NOMO-1 (cell line): ENCODE measurements around the gene KLF14.
"Not testable (repeated sequence)": the region's sequence is repeated elsewhere in the genome, so short reads cannot be mapped to it uniquely, and the experiment has no call there.

Experiments used
- DNase-seq, 2 experiments: peaks; one replicate each; lab custom pipeline; 2025; ENCODE audit not compliant: unreplicated experiment in 2 of 2; lab: John Stamatoyannopoulos, UW

The KLF14 gene

GRCh38 chr7:130733931-130734814 lies at the start of gene KLF14:
Gene KLF14, minus strand, starts transcription at chr7:130734207. Its CDS starts 174 bp downstream, at chr7:130734033.
- DNase-seq: no peak

GRCh38 chr7:130781346-130781745 lies 47.3 kb upstream of the KLF14 start:
- DNase-seq: no peak

- no peak for DNase-seq
Measured at GRCh38 chr7:130777426-130777825, 43.4 kb upstream of the KLF14 start.

- not testable (repeated sequence) for DNase-seq
Measured at GRCh38 chr7:130772456-130772855, 38.4 kb upstream of the KLF14 start.

- DNase-seq: no peak
Measured at GRCh38 chr7:130768854-130769253, 34.8 kb upstream of the KLF14 start.

GRCh38 chr7:130764569-130764968 lies 30.6 kb upstream of the KLF14 start:
- DNase-seq: not testable (repeated sequence)

GRCh38 chr7:130758429-130759056 lies 24.5 kb upstream of the KLF14 start:
- peak in 1 of 2 experiments; percentile 31 for DNase-seq

- DNase-seq: no peak
Measured at GRCh38 chr7:130756316-130756715, 22.3 kb upstream of the KLF14 start.

GRCh38 chr7:130752424-130752823 lies 18.4 kb upstream of the KLF14 start:
- no peak for DNase-seq

- DNase-seq: no peak
Measured at GRCh38 chr7:130750755-130751154, 16.7 kb upstream of the KLF14 start.

GRCh38 chr7:130748531-130749389 lies 14.8 kb upstream of the KLF14 start:
- no peak for DNase-seq

GRCh38 chr7:130741331-130741995 lies 7.5 kb upstream of the KLF14 start:
- DNase-seq: peak; percentile 52 to 67

GRCh38 chr7:130740606-130741005 lies 6.6 kb upstream of the KLF14 start:
- peak in 1 of 2 experiments; percentile 12 for DNase-seq

GRCh38 chr7:130736298-130736900 lies 2.4 kb upstream of the KLF14 start:
- no peak for DNase-seq

GRCh38 chr7:130734815-130735716 lies 1.1 kb upstream of the KLF14 start:
- DNase-seq: no peak

GRCh38 chr7:130732980-130733930 lies 752 bp downstream of the KLF14 start:
- DNase-seq: no peak

- no peak for DNase-seq
Measured at GRCh38 chr7:130723784-130724183, 10.2 kb downstream of the KLF14 start.
